ENCODE data around the gene TMIGD2. TPM values are rescaled to one million over a fixed set of nuclear protein-coding genes. Genes with fewer than 3 reads are reported as not detected.

TMIGD2 gene
- total RNA-seq, 1 experiment from 2014 or later: not detected

DNA sequence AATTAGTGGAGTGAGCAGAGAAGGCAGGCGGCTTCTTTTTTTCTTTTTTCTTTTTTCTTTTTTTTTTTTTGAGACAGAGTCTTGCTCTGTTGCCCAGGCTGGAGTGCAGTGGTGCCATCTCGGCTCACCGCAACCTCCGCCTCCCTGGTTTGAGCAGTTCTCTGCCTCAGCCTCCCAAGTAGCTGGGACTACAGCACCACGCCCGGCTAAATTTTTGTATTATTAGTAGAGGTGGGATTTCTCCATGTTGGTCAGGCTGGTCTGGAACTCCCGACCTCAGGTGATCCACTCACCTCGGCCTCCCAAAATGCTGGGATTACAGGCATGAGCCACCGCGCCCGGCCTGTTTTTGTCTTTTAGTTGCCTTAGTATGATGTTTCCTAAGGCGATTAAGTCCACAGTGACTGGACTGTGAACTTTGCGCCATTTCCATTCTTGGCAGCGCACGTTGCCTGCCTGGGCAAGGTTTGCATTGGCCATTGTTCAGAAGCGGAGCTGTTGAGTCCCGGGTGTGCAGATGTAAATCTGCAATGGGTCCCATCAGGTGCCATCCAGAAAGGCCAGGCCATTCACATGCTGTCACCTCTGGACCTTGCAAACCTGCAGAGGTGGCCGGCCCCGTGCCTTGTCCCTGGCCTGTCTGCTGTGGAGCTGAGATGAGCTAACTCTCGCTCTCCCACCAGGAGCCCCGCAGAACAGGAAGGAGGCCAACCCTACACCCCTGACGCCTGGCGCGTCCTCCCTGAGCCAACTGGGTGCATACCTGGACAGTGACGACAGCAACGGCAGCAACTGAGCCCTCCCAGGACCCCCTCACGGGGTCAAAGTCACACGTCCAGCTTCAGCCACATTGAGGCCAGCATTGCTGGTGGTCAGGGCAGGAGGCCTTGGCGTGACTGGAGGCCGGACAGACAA lies 34.0 kb downstream of the TMIGD2 start:
- DNase-seq (no peak), ATAC-seq (no peak)
- H3K36me3 ChIP-seq (ENCODE audit: low read depth, low read length): peaks cover 5% of the 10 kb centered on the region; the same call in 1 of the 2 replicates
- no peak overlapping the region for H3K27ac ChIP-seq (ENCODE audit: low read length)
- no peak overlapping the region for H2AFZ ChIP-seq (ENCODE audit: low read length)
- no peaks in the 10 kb centered on the region for H3K9me3 ChIP-seq (ENCODE audit: low read length)
- POLR2A ChIA-PET (ENCODE audit: unreplicated experiment): interaction anchor here (0.6 kb wide), 1 partner anchor 107 kb away, joined by 3 read pairs; no protein-coding TSS in a partner anchor
- H3K9ac ChIP-seq (ENCODE audit: low read length): no peak overlapping the region
- H3K79me2 ChIP-seq (ENCODE audit: low read length): no peaks in the 10 kb centered on the region
- H3K4me1 ChIP-seq (ENCODE audit: insufficient read depth, low read length): no peaks in the 10 kb centered on the region
- BruUV-seq (replicated peaks): no TSS peak
- no peak for TF ChIP-seq EZH2 (IDR thresholded peaks at IDR 0.05; ENCODE audit: low read length, unreplicated experiment)
- TF ChIP-seq EZH2phosphoT487 (IDR thresholded peaks at IDR 0.05; ENCODE audit: borderline replicate concordance, low read length): no peak
- no peak for TF ChIP-seq CTCF (conservative IDR thresholded peaks at IDR 0.05; ENCODE audit: low read depth, low read length)
- H4K20me1 ChIP-seq (ENCODE audit: low read length): no peaks in the 10 kb centered on the region
- H3K4me3 ChIP-seq (ENCODE audit: low read length): no peak overlapping the region
- H3K27me3 ChIP-seq (ENCODE audit: low read length): no peaks in the 10 kb centered on the region
- CTCF ChIA-PET: interaction anchor here (1.7 to 2.0 kb wide), 2 partner anchors 75 to 84 kb away, joined by 10 to 23 read pairs; partner anchors contain the start of gene MPND
- H3K9me2 ChIP-seq (replicated peaks; ENCODE audit: low read length): no peaks in the 10 kb centered on the region
- H3F3A ChIP-seq (ENCODE audit: low read length, unreplicated experiment): no peaks in the 10 kb centered on the region
- intact Hi-C loops (cut with micrococcal nuclease): loop anchor here (5.0 kb wide), 1 partner anchor 84 kb away; no protein-coding TSS in a partner anchor
- H3K4me2 ChIP-seq (ENCODE audit: low read length): no peak overlapping the region

DNA sequence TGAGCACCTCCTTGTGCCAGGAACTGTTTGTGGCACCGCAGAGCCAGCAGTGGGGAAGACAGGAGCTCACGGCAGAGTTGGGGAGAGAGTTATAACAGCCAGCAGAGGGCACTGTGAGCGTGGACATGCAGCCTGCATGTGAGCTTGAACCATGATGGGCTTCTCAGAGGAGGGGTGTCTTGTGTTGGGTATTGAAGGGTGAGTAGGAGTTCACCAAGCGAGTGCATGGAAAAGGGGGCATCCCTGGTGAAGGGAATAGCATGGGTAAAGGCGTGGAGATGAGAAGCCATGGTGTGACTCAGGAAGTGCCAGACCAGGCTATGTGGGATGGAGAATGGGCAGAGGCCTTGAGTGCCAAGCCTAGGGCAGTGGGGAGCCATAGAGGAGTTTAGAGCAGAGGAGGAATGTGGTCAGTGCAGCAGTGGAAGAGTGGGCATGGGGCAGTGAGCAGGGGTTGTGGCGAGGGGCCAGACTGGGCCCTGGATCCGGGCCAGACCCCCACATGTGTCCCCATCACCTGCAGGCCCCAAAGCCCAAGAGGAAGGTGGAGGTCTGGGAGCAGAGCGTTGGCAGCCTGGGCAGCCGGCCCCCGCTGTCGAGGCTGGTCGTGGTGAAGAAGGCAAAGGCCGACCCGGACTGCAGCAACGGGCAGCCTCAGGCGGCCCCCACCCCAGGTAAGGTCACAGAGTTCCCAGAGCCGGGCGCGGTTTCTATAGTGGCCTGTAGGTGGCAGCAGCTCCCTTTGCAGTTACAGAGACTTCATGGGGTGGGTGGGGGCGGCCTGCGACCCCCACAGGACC lies 34.9 kb downstream of the TMIGD2 start:
- H2AFZ ChIP-seq (ENCODE audit: low read length): no peak overlapping the region

More for the DNA sequence above, 34.9 kb downstream of the TMIGD2 start:
- peak; percentile 64 for DNase-seq
- ChIA-PET POLR2A (ENCODE audit: unreplicated experiment) (interaction anchor here (0.6 kb wide), 1 partner anchor 108 kb away, joined by 3 read pairs; no protein-coding TSS in a partner anchor), CTCF (interaction anchor here (0.5 to 2.0 kb wide), 6 partner anchors 76 to 378 kb away, joined by 3 to 23 read pairs (median 5); partner anchors contain the start of genes CHAF1A and MPND)
- Histone ChIP-seq H3K9me2 (replicated peaks; ENCODE audit: low read length) (no peaks in the 10 kb centered on the region), H3K79me2 (ENCODE audit: low read length) (no peaks in the 10 kb centered on the region), H3K27me3 (ENCODE audit: low read length) (no peaks in the 10 kb centered on the region), H3K4me1 (ENCODE audit: insufficient read depth, low read length) (no peaks in the 10 kb centered on the region), H3F3A (ENCODE audit: low read length, unreplicated experiment) (no peaks in the 10 kb centered on the region), H3K27ac (ENCODE audit: low read length) (no peak overlapping the region), H3K9me3 (ENCODE audit: low read length) (no peaks in the 10 kb centered on the region), H3K4me2 (ENCODE audit: low read length) (no peak overlapping the region), H3K36me3 (ENCODE audit: low read depth, low read length) (peaks cover 5% of the 10 kb centered on the region; the same call in 1 of the 2 replicates), H3K4me3 (ENCODE audit: low read length) (no peak overlapping the region), H3K9ac (ENCODE audit: low read length) (no peak overlapping the region), H4K20me1 (ENCODE audit: low read length) (no peaks in the 10 kb centered on the region)
- no TSS peak for BruUV-seq (replicated peaks)
- intact Hi-C loops (cut with micrococcal nuclease): loop anchor here (5.0 kb wide), 1 partner anchor 85 kb away; no protein-coding TSS in a partner anchor
- TF ChIP-seq CTCF (conservative IDR thresholded peaks at IDR 0.05; ENCODE audit: low read depth, low read length) (peak; percentile 65), EZH2 (IDR thresholded peaks at IDR 0.05; ENCODE audit: low read length, unreplicated experiment) (no peak), EZH2phosphoT487 (IDR thresholded peaks at IDR 0.05; ENCODE audit: borderline replicate concordance, low read length) (no peak)
- peak; percentile 74 for ATAC-seq
